Osteoblast (primary cell): ENCODE measurements around the gene NYNRIN. TPM values are rescaled to one million over a fixed set of nuclear protein-coding genes. Genes with fewer than 3 reads are reported as not detected.

ENCODE experiments used
- DNase-seq: peaks from one replicate; pipeline ENCODE4 v3.0.0; 2011; ENCODE audit warnings: low spot score, mixed read lengths; ENCODE audit not compliant: insufficient read length; ENCODE audit errors: missing footprints
- H2AFZ ChIP-seq: 2 replicates; pipeline ENCODE4 v1.6.0; 2011; ENCODE audit warnings: mild to moderate bottlenecking, low read length
- H3K27ac ChIP-seq: 2 replicates; pipeline ENCODE4 v1.5.1; 2011; ENCODE audit warnings: mild to moderate bottlenecking, low read depth, low read length, moderate library complexity
- H3K27me3 ChIP-seq: 2 replicates; pipeline ENCODE4 v1.6.0; 2012; ENCODE audit warnings: mild to moderate bottlenecking, control low read depth, inconsistent platforms, low read length, moderate library complexity; ENCODE audit not compliant: insufficient read depth
- H3K36me3 ChIP-seq: 2 replicates; pipeline ENCODE4 v1.5.1; 2011; ENCODE audit warnings: mild to moderate bottlenecking, low read length, control low read depth, moderate library complexity; ENCODE audit not compliant: insufficient read depth
- H3K4me1 ChIP-seq: 2 replicates; pipeline ENCODE4 v1.5.1; 2011; ENCODE audit warnings: mild to moderate bottlenecking, low read length, control low read depth, moderate library complexity; ENCODE audit not compliant: insufficient read depth
- H3K4me2 ChIP-seq: 2 replicates; pipeline ENCODE4 v1.6.0; 2011; ENCODE audit warnings: mild to moderate bottlenecking, low read length; ENCODE audit not compliant: insufficient read depth
- H3K4me3 ChIP-seq: fragments of 200-600 bp; sonication (generic); 3 replicates; pipeline ENCODE4 v1.5.1; 2012; ENCODE audit warnings: mild to moderate bottlenecking, low read length, inconsistent platforms; ENCODE audit not compliant: insufficient read depth
- H3K79me2 ChIP-seq: 2 replicates; pipeline ENCODE4 v1.6.0; 2012; ENCODE audit warnings: mild to moderate bottlenecking, low read length, control low read depth, inconsistent platforms; ENCODE audit not compliant: insufficient read depth
- H3K9me3 ChIP-seq: 2 replicates; pipeline ENCODE4 v1.5.1; 2011; ENCODE audit warnings: low read depth, low read length, control low read depth
- H4K20me1 ChIP-seq: 2 replicates; pipeline ENCODE4 v1.6.0; 2012; ENCODE audit warnings: mild to moderate bottlenecking, low read length, control low read depth; ENCODE audit not compliant: insufficient read depth
- CTCF ChIP-seq: IDR thresholded peaks from 2 replicates; pipeline ENCODE4 v1.5.1; 2011; ENCODE audit warnings: mild to moderate bottlenecking, low read depth, low read length, moderate library complexity; ENCODE audit errors: extremely low read depth
- total RNA-seq: library from RNA; depleted of rRNA; stranded (reverse); fragments of >200 nt; gene quantifications from 2 replicates; pipeline ENCODE4 v1.2.3, GENCODE V29; 2012

The NYNRIN gene
- total RNA-seq, 1 donor = 7.2 TPM

GRCh38 chr14:24395609-24396582 is 2.9 kb upstream of the NYNRIN start:
- Histone ChIP-seq H3K27ac (no peak overlapping the region), H3K4me1 (peaks cover 21% of the 10 kb centered on the region), H3K9me3 (no peaks in the 10 kb centered on the region), H3K4me2 (no peak overlapping the region), H3K4me3 (no peak overlapping the region), H4K20me1 (no peaks in the 10 kb centered on the region), H2AFZ (peak overlapping the region; percentile 73), H3K27me3 (no peaks in the 10 kb centered on the region), H3K36me3 (no peaks in the 10 kb centered on the region), H3K79me2 (no peaks in the 10 kb centered on the region)
- no peak for TF ChIP-seq CTCF
- DNase-seq = no peak

GRCh38 chr14:24397639-24398292 is 1.0 kb upstream of the NYNRIN start:
- no peak overlapping the region for H2AFZ ChIP-seq
- H3K4me2 ChIP-seq = peak overlapping the region; percentile 9
- no peak for TF ChIP-seq CTCF

GRCh38 chr14:24398293-24398652 is 530 bp upstream of the NYNRIN start:
- H2AFZ ChIP-seq = peak overlapping the region; percentile 29
- TF ChIP-seq CTCF = no peak
- no peak overlapping the region for H3K27ac ChIP-seq
- peak overlapping the region; percentile 72 for H3K4me3 ChIP-seq
- peak overlapping the region; percentile 85 for H3K4me2 ChIP-seq
- H3K9me3 ChIP-seq = no peaks in the 10 kb centered on the region
- H3K27me3 ChIP-seq = no peaks in the 10 kb centered on the region
- no peaks in the 10 kb centered on the region for H3K79me2 ChIP-seq
- no peaks in the 10 kb centered on the region for H3K36me3 ChIP-seq
- no peak for DNase-seq
- H3K4me1 ChIP-seq = peaks cover 12% of the 10 kb centered on the region
- H4K20me1 ChIP-seq = no peaks in the 10 kb centered on the region

More at GRCh38 chr14:24397639-24398292, 1.0 kb upstream of the NYNRIN start:
- no peaks in the 10 kb centered on the region for H4K20me1 ChIP-seq
- H3K4me1 ChIP-seq = peaks cover 12% of the 10 kb centered on the region
- no peak overlapping the region for H3K27ac ChIP-seq
- no peak for DNase-seq
- no peaks in the 10 kb centered on the region for H3K36me3 ChIP-seq
- no peak overlapping the region for H3K4me3 ChIP-seq
- H3K27me3 ChIP-seq = no peaks in the 10 kb centered on the region
- H3K79me2 ChIP-seq = no peaks in the 10 kb centered on the region
- no peaks in the 10 kb centered on the region for H3K9me3 ChIP-seq

GRCh38 chr14:24399447-24399822 is 632 bp downstream of the NYNRIN start:
- no peaks in the 10 kb centered on the region for H3K9me3 ChIP-seq
- H3K36me3 ChIP-seq = no peaks in the 10 kb centered on the region
- H3K4me2 ChIP-seq = peak overlapping the region; percentile 85
- peak overlapping the region; percentile 72 for H3K4me3 ChIP-seq
- no peaks in the 10 kb centered on the region for H3K79me2 ChIP-seq
- H2AFZ ChIP-seq = peak overlapping the region; percentile 66
- DNase-seq = no peak
- TF ChIP-seq CTCF = no peak
- H4K20me1 ChIP-seq = no peaks in the 10 kb centered on the region
- H3K4me1 ChIP-seq = peaks cover 17% of the 10 kb centered on the region
- no peaks in the 10 kb centered on the region for H3K27me3 ChIP-seq
- H3K27ac ChIP-seq = no peak overlapping the region
